ENCODE data around the gene MAPK11. TPM values are rescaled to one million over a fixed set of nuclear protein-coding genes. Genes with fewer than 3 reads are reported as not detected.

MAPK11 gene
- total and polyA plus RNA-seq, 10 of the 15 experiments (the other 5 are each of a cell fraction or from before 2014, with no cell fraction given): 0.05 to 12.8 (median 3.7) TPM

- Histone ChIP-seq H3K36me3 (ENCODE audit: control insufficient read depth in 2 of 2, insufficient read depth in 2 of 2, low read length in 1 of 2) (peaks cover 6 to 14% of the 10 kb centered on the region in 2 experiments; a peak in 3 of 4 replicates), H2AFZ (ENCODE audit: control insufficient read depth, low read depth, low read length) (no peak overlapping the region), H3K27me3 (replicated peaks in 1 of 2; ENCODE audit: control insufficient read depth in 2 of 2, insufficient read depth in 2 of 2, low read length in 1 of 2) (no peaks in the 10 kb centered on the region), H3K4me2 (ENCODE audit: control insufficient read depth, insufficient read depth) (peak overlapping the region; percentile 98), H3K9ac (ENCODE audit: control insufficient read depth, insufficient read depth, low read length) (peak overlapping the region; percentile 87; the same call in 1 of the 2 replicates), H4K20me1 (ENCODE audit: control insufficient read depth, insufficient read depth) (no peaks in the 10 kb centered on the region; the same call in 1 of the 2 replicates), H3K79me2 (ENCODE audit: control insufficient read depth, insufficient read depth, low read length) (peaks cover 26% of the 10 kb centered on the region), H3K4me1 (ENCODE audit: control insufficient read depth, insufficient read depth, low read length) (peaks cover 32% of the 10 kb centered on the region), H3K4me3 (peak overlapping the region; percentile 98), H3K9me3 (replicated peaks; ENCODE audit: control insufficient read depth, insufficient read depth, low read length) (no peaks in the 10 kb centered on the region), H3K27ac (ENCODE audit: control insufficient read depth, insufficient read depth) (peak overlapping the region; percentile 78)
- intact Hi-C loops (cut with micrococcal nuclease; ENCODE audit: unreplicated experiment): loop anchor here (5.0 to 10.0 kb wide), 3 partner anchors 225 to 443 kb away; partner anchors contain the start of gene SBF1
- FAIRE-seq (no peak), DNase-seq (ENCODE audit: low read depth, low spot score) (no peak), ATAC-seq (no peak)
- ChIA-PET POLR2A (interaction anchor here (1.0 to 2.7 kb wide), 2 partner anchors 8 to 12 kb away, joined by 5 to 15 read pairs; partner anchors contain the start of gene MAPK12), RAD21 (ENCODE audit: unreplicated experiment) (no interaction called here), CTCF (interaction anchor here (1.2 to 3.0 kb wide), 2 partner anchors 59 to 92 kb away, joined by 3 to 20 read pairs; no protein-coding TSS in a partner anchor), SMC1A (ENCODE audit: uncharacterized antibody, unreplicated experiment) (no interaction called here)
- no peak for TF ChIP-seq ETV6 (conservative IDR thresholded peaks at IDR 0.05 in 1 of 2, IDR thresholded peaks at IDR 0.05 in 1 of 2; ENCODE audit: borderline replicate concordance in 1 of 2, low read depth in 1 of 2)
- TF ChIP-seq NR2C1 (IDR thresholded peaks at IDR 0.05): peak; percentile 38; the same call in 1 of the 2 replicates
- peak; percentile 6; the same call in 1 of the 2 replicates for TF ChIP-seq POLR2A (IDR thresholded peaks at IDR 0.05; ENCODE audit: low read depth, low read length)
- no TSS peak for BruUV-seq (replicated peaks)
- in situ Hi-C loops (cut with MboI): loop anchor here (10.0 kb wide), 2 partner anchors 245 to 365 kb away; no protein-coding TSS in a partner anchor
- WGBS (ENCODE audit: insufficient coverage, insufficient replicate concordance, low lambda C conversion rate, missing lambda C conversion rate): 92% methylated on average over 32 of the region's 32 CpGs
Measured at GRCh38 chr22:50249341-50250248, 20.6 kb downstream of the MAPK11 start.

Measured in GM12878 (cell line).